Measurements from ENCODE around the gene SLIT3.

Gene SLIT3

DNA sequence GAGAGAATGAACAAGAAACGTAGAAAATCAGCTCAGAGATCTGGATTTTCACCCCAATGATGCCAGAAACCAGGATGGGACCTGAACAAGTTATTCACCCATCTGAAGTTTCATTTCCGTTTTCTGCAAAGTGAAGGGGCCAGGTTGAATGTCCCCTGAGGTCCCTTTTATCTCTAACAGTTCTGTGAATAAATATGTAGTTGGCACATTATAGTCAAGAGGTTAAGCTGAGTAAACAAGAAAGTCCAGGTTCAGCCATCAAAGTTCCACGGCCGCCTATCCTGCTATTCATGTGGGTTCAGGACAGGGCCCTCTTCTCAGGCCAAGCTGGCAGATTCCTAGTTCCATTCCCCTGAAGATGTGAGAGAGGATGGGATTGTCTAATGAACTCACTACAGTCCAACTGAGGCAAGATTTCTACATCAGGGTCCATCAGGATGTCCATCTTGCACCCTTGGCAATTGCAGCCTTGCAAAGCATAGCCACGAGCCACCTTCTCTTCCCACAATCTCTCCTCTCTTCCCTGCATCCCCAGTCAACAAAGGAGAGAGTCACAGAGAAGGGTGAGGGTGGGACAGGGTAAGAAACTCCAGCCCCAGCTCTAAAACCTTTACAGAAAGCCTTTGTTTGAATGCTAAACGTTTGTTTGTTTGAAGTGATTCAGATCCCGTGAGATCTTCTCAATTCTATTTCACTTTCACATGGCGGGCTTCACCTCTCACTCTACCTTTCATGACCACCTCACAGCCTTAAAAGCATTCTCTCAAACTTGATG, 311.0 kb downstream of the SLIT3 start:
- Mint-ChIP-seq H3K4me1 (peaks cover 50% of the 10 kb centered on the region), H3K4me3 (no peak overlapping the region), H3K9me3 (no peaks in the 10 kb centered on the region), H3K27me3 (ENCODE audit: low read depth) (peaks cover 38% of the 10 kb centered on the region), H3K36me3 (ENCODE audit: low read depth) (no peaks in the 10 kb centered on the region), H3K27ac (peak overlapping the region in 2 of 3 experiments; percentile 58 to 69)
- TF ChIP-seq, protein P1, sequence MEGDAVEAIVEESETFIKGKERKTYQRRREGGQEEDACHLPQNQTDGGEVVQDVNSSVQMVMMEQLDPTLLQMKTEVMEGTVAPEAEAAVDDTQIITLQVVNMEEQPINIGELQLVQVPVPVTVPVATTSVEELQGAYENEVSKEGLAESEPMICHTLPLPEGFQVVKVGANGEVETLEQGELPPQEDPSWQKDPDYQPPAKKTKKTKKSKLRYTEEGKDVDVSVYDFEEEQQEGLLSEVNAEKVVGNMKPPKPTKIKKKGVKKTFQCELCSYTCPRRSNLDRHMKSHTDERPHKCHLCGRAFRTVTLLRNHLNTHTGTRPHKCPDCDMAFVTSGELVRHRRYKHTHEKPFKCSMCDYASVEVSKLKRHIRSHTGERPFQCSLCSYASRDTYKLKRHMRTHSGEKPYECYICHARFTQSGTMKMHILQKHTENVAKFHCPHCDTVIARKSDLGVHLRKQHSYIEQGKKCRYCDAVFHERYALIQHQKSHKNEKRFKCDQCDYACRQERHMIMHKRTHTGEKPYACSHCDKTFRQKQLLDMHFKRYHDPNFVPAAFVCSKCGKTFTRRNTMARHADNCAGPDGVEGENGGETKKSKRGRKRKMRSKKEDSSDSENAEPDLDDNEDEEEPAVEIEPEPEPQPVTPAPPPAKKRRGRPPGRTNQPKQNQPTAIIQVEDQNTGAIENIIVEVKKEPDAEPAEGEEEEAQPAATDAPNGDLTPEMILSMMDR (IDR thresholded peaks at IDR 0.05; ENCODE audit: unreplicated experiment in 3 of 3), result no peak

DNA sequence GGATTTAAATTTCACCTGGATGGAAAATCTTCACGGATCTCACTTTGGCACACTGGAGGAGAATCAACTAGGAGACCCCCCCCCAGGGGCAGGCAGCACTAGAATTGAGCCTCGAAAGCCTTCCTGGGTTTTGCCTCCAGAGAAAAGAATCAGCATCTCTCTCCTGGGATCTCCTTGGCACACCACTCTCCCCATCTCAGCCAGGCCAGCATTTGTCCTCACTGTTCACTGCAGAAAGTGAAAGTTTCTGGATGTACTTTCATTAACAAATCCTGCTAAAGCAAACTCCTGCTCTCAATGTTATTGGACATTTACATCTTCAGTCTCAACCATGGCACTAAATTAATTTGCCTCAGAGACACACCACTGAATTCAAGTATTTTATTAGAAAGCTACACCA, 312.2 kb downstream of the SLIT3 start:
- H3K4me1 Mint-ChIP-seq, result peaks cover 48% of the 10 kb centered on the region
- TF ChIP-seq, protein P1 (IDR thresholded peaks at IDR 0.05; ENCODE audit: unreplicated experiment in 3 of 3), result no peak

DNA sequence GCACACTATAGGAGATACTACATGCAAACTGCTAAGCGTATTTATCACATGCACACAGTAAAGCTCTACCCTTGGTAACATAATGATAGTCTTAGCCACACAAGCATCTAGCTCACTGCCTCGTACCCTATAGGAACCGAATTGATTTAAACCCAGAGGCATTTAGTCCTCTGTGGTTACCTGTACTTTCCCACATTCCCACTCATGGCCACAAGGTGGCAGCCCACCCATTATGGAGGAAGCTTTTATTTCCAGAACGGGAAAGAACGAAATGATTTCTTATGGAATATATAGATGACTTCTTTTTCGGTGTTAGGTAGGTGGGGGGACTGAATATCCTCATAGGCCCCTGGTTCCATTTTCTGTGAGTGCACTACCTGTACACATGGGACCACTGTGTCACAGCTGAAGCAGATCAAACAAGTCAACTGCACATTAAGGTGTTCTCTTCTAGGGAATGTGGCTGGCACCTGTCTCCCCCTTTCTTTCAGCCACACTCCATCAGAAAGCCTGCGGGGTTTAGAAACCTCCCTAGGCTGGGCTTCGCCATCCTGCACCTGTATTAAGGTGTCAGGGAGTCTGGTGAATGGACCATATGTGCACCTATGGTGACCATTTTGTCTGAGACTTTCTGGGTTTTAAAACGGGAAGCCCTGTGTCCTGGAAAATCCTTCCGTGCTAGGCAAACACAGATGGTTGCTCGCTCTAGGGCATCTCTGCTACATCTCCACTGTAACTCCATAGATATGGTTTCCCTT, 313.2 kb downstream of the SLIT3 start:
- Mint-ChIP-seq H3K4me3 (no peak overlapping the region), H3K4me1 (peaks cover 42% of the 10 kb centered on the region), H3K36me3 (ENCODE audit: low read depth) (no peaks in the 10 kb centered on the region), H3K27me3 (ENCODE audit: low read depth) (peaks cover 38% of the 10 kb centered on the region), H3K27ac (peak overlapping the region in 2 of 3 experiments; percentile 16 to 46), H3K9me3 (no peaks in the 10 kb centered on the region)
- TF ChIP-seq, protein P1 (IDR thresholded peaks at IDR 0.05; ENCODE audit: unreplicated experiment in 3 of 3), result peak; percentile 92 to 96 (median 94)

More for the DNA sequence above, 312.2 kb downstream of the SLIT3 start:
- H3K4me3 Mint-ChIP-seq, result no peak overlapping the region
- no peaks in the 10 kb centered on the region for H3K36me3 Mint-ChIP-seq (ENCODE audit: low read depth)
- H3K27me3 Mint-ChIP-seq (ENCODE audit: low read depth), result peaks cover 38% of the 10 kb centered on the region
- no peaks in the 10 kb centered on the region for H3K9me3 Mint-ChIP-seq
- H3K27ac Mint-ChIP-seq, result peak overlapping the region in 2 of 3 experiments; percentile 38 to 62

DNA sequence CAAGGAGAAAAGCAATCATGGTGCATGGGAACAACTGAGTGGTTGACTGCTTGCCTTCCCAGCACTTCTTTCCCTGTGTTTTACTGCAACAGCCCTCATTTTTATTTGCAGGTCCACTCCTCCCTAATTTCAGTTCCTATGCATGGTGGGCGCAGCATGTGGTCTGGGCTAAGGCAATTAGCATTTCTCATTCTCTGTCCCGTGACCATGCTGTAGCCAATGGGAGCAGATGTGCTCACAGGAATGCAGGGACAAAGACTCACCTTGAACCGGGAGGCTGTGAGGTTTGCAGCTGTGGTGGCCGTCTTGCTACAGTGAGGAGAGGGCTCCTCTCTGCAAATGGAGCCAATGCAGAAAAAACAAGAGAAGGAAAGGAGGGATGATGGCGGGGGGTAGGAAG, 315.5 kb downstream of the SLIT3 start:
- Mint-ChIP-seq H3K27me3 (ENCODE audit: low read depth) (peaks cover 24% of the 10 kb centered on the region), H3K9me3 (no peaks in the 10 kb centered on the region), H3K4me1 (peaks cover 27% of the 10 kb centered on the region), H3K36me3 (ENCODE audit: low read depth) (no peaks in the 10 kb centered on the region), H3K27ac (no peak overlapping the region), H3K4me3 (no peak overlapping the region)
- TF ChIP-seq, protein P1 (IDR thresholded peaks at IDR 0.05; ENCODE audit: unreplicated experiment in 3 of 3), result no peak

DNA sequence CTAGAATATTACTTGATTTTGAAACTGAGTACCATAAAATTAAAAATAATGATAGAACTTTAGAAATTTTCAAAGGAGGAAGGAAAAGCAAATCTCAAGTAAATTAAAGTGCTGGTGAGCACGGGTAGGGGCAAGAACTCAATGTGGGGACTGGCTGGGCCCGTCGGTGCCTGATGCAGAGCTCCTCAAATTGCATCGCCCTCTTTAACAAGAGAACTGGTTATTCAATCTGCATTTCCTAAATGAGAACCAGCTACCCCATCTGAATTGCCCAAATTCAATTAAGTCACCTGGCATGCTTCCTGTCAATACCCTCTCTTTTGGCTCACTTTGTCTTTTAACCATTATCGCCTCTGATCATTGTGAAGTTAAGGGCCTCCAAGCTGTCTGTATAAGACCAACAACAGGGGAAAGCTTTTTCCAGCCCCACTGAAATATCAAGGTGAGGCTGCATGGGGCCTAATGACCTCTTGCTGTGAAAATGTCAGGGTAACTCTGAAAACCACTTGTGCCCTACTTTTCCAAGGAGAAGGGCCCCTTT, 316.7 kb downstream of the SLIT3 start:
- peaks cover 20% of the 10 kb centered on the region for H3K4me1 Mint-ChIP-seq
- no peaks in the 10 kb centered on the region for H3K36me3 Mint-ChIP-seq (ENCODE audit: low read depth)
- peaks cover 17% of the 10 kb centered on the region for H3K27me3 Mint-ChIP-seq (ENCODE audit: low read depth)
- H3K4me3 Mint-ChIP-seq, result no peak overlapping the region
- TF ChIP-seq, protein P1 (IDR thresholded peaks at IDR 0.05; ENCODE audit: unreplicated experiment in 3 of 3), result no peak
- no peak overlapping the region for H3K27ac Mint-ChIP-seq
- H3K9me3 Mint-ChIP-seq, result no peaks in the 10 kb centered on the region

Measured in nephron (organoid).